ENCODE data around the gene DCHS1.

The DCHS1 gene

GRCh38 chr11:6670202-6670830 lies 14.7 kb upstream of the DCHS1 start:
- DNase-seq (ENCODE audit: low read depth) = no peak

GRCh38 chr11:6667733-6668374 lies 12.2 kb upstream of the DCHS1 start:
- DNase-seq (ENCODE audit: low read depth) = no peak

DNA sequence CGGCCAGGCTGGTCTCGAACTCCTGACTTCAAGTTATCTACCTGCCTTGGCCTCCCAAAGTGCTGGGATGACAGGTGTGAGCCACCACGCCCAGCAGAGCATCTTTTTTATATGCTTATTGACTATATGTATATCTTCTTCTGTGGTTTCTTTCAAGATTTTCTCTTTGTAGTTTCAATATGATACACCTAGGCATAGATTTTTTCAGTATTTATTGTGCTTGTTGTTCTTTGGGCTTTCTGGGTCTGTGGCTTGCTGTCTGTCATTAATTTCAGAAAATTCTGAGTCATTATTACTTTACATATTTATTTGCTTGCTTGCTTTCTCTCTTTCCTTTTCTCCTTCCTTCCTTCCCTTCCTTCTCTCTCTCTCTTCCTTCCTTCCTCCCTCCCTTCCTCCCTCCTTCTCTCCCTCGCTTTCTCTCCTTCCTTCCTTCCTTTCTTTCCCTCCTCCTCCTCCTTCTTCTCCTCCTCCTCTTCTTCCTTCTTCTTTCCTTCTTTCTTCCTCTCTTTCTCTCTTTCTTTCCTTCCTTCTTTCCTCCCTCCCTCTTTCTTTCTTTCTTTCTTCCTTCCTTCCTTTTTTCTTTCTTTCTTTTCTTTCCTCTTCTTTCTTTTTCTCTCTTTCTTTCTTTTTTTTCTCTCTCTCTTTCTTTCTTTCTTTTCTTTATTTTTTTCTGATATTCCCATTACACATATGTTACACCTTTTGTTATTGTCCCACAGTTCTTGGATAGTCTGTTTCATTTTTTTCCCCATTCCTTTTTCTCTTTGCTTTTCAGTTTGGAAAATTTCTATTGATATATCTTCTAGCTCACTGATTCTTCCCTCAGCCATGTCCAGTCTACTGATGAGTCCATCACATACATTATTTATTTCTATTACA lies 10.9 kb upstream of the DCHS1 start:
- no peak for DNase-seq (ENCODE audit: low read depth)

GRCh38 chr11:6664551-6664950 lies 8.9 kb upstream of the DCHS1 start:
- DNase-seq (ENCODE audit: low read depth) = no peak

- no peak for DNase-seq (ENCODE audit: low read depth)
These were observed 8.3 kb upstream of the DCHS1 start for GRCh38 chr11:6663794-6664469.

- DNase-seq (ENCODE audit: low read depth) = no peak
These were observed 5.1 kb upstream of the DCHS1 start for GRCh38 chr11:6660712-6661111.

- no peak for DNase-seq (ENCODE audit: low read depth)
These were observed 3.0 kb upstream of the DCHS1 start for GRCh38 chr11:6658647-6659046.

GRCh38 chr11:6657346-6657745 lies 1.7 kb upstream of the DCHS1 start:
- DNase-seq (ENCODE audit: low read depth) = no peak

- DNase-seq (ENCODE audit: low read depth) = no peak
These were observed 1.3 kb upstream of the DCHS1 start for GRCh38 chr11:6656936-6657335.

GRCh38 chr11:6656584-6656915 lies 941 bp upstream of the DCHS1 start:
- DNase-seq (ENCODE audit: low read depth) = no peak

GRCh38 chr11:6655020-6655789 lies 404 bp downstream of the DCHS1 start:
- DNase-seq (ENCODE audit: low read depth) = no peak

DNA sequence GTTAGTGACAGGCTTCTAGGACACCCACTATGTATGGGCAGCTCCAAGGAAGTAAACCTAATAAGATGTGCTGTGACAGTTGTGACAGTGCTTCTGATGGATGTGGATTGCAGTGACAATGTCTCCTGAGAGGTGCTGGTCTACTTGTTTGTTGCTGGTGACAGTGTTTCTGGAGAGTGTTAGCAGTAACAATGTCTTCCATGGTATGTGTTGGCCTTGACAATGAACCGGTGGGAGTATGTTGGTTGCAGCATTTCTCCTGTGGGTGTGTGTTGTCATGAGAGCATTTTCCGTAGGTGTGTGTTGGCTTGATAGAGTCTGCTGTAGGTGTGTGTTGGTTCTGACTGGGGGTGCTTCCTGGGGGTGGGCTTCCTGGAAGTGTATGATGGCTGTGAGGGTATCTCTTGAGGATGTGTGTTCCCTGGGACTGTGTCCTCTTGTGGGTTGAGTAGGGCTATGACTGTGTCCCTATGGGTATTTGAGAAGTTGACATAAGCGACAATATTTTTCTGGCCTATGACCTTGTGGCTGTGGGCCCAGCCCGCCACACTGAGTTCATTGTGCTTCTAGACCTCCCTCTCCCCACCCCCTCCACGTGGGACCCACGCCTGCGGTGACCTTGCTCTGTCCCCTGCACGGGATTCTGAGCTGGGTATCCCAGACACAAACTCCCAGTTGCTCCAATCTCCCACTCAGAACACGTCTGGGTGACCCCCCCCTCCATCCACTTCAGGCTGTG lies 1.2 kb downstream of the DCHS1 start:
- no peak for DNase-seq (ENCODE audit: low read depth)

DNA sequence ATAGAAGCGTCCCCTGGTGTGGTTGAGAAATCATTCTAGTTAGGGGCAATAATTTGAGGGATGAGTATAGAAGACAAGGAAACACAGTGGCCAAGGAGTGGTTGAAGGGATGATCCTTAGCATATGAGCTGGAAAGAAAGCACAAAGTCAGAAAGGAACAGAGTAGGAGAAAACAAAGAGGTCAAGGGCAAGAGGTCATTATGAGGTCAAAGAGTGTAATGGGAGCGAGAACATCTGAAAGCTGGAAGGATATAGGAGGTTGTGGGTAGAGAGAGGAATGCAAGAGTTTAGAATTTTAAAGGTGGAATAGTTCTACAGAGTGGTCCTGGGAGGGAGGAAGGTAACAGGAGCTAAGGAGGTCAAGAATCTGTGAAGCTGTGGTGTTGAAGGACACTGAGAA lies 2.0 kb downstream of the DCHS1 start:
- no peak for DNase-seq (ENCODE audit: low read depth)

GRCh38 chr11:6653097-6653496 lies 2.5 kb downstream of the DCHS1 start:
- no peak for DNase-seq (ENCODE audit: low read depth)

GRCh38 chr11:6652182-6652581 lies 3.4 kb downstream of the DCHS1 start:
- no peak for DNase-seq (ENCODE audit: low read depth)

DNA sequence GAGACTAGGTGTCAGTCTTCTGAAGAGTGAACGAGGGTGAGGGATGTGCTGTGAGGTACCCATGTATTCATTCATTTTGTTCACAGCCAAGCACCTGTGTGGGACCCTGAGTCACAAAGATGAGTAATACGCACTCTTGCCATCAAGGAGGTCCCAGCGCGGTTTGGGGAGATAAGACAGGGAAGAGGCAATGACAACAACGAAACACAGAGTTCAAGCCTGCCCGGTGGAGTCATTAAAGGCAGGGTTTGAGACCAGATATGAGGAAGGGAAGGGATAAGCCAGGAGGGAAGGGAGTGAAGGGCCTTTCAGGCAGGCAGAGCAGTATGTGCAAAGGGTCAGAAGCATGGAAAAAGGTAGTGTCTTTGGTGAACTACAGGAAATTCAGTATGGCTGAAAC lies 4.6 kb downstream of the DCHS1 start:
- no peak for DNase-seq (ENCODE audit: low read depth)

- no peak for DNase-seq (ENCODE audit: low read depth)
These were observed 5.5 kb downstream of the DCHS1 start for GRCh38 chr11:6650104-6650503.

DNA sequence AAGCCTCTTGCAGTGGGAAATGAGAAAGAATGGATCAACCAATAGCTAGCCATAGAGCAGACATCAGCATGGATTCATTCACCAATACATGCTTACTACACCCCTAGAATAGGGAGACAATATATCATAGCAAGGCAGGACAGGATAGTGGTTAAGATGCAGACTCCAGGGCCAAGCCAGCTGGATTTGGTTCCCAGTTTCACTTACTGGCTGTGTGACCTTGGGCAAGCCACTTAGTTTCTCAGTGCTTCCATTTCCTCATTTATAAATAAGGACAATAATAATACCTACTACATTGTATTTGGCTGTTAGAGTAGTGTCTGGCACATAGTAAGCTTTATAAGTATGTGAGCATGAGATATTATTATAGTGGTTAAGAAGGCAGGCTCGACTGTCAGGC lies 7.1 kb downstream of the DCHS1 start:
- DNase-seq (ENCODE audit: low read depth) = no peak

DNA sequence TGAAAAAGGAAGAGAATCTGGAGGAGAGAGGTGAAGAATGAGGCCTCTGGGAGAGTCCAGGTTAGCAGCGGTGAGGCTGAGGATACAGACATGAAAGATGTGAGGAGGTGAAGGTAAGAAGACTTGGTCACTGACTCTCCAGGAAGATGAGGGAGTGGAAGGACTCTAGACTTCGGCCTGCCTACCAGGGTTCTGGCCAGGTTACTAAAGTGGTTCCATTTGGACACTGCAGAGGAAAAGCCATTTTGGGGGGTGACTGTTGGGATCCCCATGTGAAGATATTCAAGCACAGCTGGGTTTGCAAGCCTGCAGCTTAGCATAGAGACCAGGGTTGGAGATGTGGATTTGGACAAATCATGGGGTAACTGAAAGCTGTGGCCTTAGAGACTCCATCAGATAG lies 7.8 kb downstream of the DCHS1 start:
- DNase-seq (ENCODE audit: low read depth) = no peak

DNA sequence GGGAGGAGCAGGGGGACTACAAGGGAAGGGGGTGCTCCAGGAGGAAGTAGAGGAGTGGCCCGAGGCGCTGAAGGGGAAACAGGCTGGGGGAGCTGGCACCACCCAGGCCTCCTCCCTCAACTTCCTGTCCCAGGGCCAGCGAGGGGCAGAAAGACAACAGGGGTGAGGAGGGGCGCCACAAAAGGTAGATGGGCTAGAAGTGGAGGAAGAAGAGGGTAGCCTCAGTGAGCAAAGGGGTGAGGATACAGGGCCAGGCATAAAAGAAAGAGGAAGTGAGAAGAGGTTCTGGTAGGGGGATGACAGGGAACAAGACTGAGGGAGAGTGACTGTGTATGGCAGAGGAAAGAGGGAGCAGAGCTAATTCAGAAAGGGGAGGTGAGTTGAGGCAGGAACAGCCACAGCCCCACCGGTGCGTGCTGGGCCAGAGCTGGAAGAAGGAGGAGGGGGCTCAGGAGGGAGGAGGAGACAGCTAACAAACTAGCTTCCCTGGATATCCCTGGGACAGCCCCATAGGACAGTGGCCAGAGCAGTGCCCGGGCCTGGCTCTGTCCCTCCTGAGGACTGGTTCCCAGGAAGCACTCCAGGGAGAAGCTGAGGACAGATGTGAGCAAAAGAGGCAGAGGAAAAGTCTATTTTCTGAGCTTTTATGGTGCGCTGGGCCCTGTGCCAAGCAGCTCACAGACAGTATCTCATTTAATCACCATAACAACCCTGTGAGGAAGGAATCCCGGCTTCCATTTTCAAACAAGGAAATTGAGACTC lies 8.5 kb downstream of the DCHS1 start:
- peak; percentile 21 for DNase-seq (ENCODE audit: low read depth)

- DNase-seq (ENCODE audit: low read depth) = no peak
These were observed 9.1 kb downstream of the DCHS1 start for GRCh38 chr11:6646576-6646917.
